Pancreas (tissue), 10 donors: ENCODE results near the gene SYT6. TPM values are rescaled to one million over a fixed set of nuclear protein-coding genes. Genes with fewer than 3 reads are reported as not detected.
A peak's percentile ranks its signal among the peaks of the same experiment; 100 is the strongest.

Source experiments
- ATAC-seq, 4 donors: fragments of 200-7000 bp; cut with Tn5 transposase; one replicate each; pipeline versions ENCODE4 v1.8.0 to v1.9.1; 2020; ENCODE audit warnings: mild to moderate bottlenecking in 4 of 4, moderate library complexity in 4 of 4
- DNase-seq, 6 donors: peaks; one replicate each; pipeline ENCODE4 v3.0.0-alpha.2; 2020
- FAIRE-seq: peaks from 2 replicates; lab custom pipeline; 2012; peaks lifted over from hg19 to GRCh38; lab: Jason Lieb, UNC
- H3K27ac ChIP-seq, 4 donors: fragments of 200-600 bp; sonication (generic); 1 replicate in 3 of 4; 2 replicates in 1 of 4; pipeline versions ENCODE4 v1.5.0 to v1.8.0; 2020
- H3K27me3 ChIP-seq, 4 donors: fragments of 200-600 bp; one replicate each; pipeline ENCODE4 v1.8.0; 2021
- H3K36me3 ChIP-seq, 3 donors: fragments of 200-600 bp; sonication (generic) in 1 of 3; one replicate each; pipeline versions ENCODE4 v1.5.0 to v1.8.0; 2020 to 2021
- H3K4me1 ChIP-seq, 3 donors: fragments of 200-600 bp; one replicate each; pipeline ENCODE4 v1.8.0; 2021
- H3K4me3 ChIP-seq, 4 donors: fragments of 200-600 bp; sonication (generic) in 2 of 4; one replicate each; pipeline versions ENCODE4 v1.5.0 to v1.8.0; 2020 to 2021
- H3K9me3 ChIP-seq, 4 donors: fragments of 200-600 bp; one replicate each; pipeline ENCODE4 v1.8.0; 2021
- WGBS, 2 donors: extraction: QIAGEN DNeasy Blood & Tissue Kit; methylation state at CpG; one replicate each; pipeline ENCODE4 v1.1.7; 2013; 5-methylcytosine and 5-hydroxymethylcytosine counted together
- intact Hi-C, 3 donors: fragments of 100-400 bp; cut with DNase I; formaldehyde crosslinking; loops; one replicate each; pipeline versions ENCODE4 v1.11.1 to v1.14.2; 2022
- polyA plus RNA-seq, 2 donors: library from polyadenylated mRNA; stranded (reverse); fragments of 200-250 nt; gene quantifications; one replicate each; pipeline ENCODE4 v1.2.3, GENCODE V29; 2013
- total RNA-seq, 6 donors: library from RNA; stranded (reverse); fragmentation: NEBNext Ultra II Directional in 4 of 6; extraction: Animal tissue kit (Norgen Biotek cat#: 25700) in 4 of 6; gene quantifications; one replicate each; pipeline versions ENCODE4 v1.2.1 to v1.2.4, GENCODE V29; 2021 to 2023
- TF ChIP-seq, protein P1 (sequence below), 4 donors: fragments of 200-600 bp; sonication (generic) in 3 of 4; IDR thresholded peaks; one replicate each; pipeline versions ENCODE4 v1.5.0 to v1.8.0; 2021; ENCODE audit warnings: antibody characterized with exemption in 4 of 4
- donor health status: healthy with polysubstance abuse.
- donor health status: DM: no; HTN: no; CAD: no; lungs with moderate emphysema.
- donor health status: DM: no; HTN: no; CAD: no.
- donor health status: control.
- donor health status: control.
- donor health status: Bipolar disorder and iron deficiency.
- donor health status: DM: yes; HTN: yes; CAD: no.
- donor health status: DM: no; HTN: no; CAD: no.
- donor health status: DM: no; HTN: no; CAD: no.
- donor health status: DM: yes; HTN: yes; CAD: no.

SYT6 gene
- total and polyA plus RNA-seq, 8 donors = 0.81 to 5.2 (median 2.9) TPM

- FAIRE-seq (no peak), DNase-seq (no peak), ATAC-seq (no peak)
- intact Hi-C loops = no loop called here
- TF ChIP-seq, protein P1, sequence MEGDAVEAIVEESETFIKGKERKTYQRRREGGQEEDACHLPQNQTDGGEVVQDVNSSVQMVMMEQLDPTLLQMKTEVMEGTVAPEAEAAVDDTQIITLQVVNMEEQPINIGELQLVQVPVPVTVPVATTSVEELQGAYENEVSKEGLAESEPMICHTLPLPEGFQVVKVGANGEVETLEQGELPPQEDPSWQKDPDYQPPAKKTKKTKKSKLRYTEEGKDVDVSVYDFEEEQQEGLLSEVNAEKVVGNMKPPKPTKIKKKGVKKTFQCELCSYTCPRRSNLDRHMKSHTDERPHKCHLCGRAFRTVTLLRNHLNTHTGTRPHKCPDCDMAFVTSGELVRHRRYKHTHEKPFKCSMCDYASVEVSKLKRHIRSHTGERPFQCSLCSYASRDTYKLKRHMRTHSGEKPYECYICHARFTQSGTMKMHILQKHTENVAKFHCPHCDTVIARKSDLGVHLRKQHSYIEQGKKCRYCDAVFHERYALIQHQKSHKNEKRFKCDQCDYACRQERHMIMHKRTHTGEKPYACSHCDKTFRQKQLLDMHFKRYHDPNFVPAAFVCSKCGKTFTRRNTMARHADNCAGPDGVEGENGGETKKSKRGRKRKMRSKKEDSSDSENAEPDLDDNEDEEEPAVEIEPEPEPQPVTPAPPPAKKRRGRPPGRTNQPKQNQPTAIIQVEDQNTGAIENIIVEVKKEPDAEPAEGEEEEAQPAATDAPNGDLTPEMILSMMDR (IDR thresholded peaks at IDR 0.05) = no peak
- Histone ChIP-seq H3K27me3 (no peaks in the 10 kb centered on the region), H3K4me1 (no peaks in the 10 kb centered on the region), H3K4me3 (no peak overlapping the region), H3K9me3 (no peaks in the 10 kb centered on the region), H3K27ac (no peak overlapping the region), H3K36me3 (no peaks in the 10 kb centered on the region)
- WGBS, 2 donors = 64 to 72% methylated on average over 15 to 17 of the region's 17 CpGs
Measured at GRCh38 chr1:114118351-114118990, 35.2 kb downstream of the SYT6 start.

DNA sequence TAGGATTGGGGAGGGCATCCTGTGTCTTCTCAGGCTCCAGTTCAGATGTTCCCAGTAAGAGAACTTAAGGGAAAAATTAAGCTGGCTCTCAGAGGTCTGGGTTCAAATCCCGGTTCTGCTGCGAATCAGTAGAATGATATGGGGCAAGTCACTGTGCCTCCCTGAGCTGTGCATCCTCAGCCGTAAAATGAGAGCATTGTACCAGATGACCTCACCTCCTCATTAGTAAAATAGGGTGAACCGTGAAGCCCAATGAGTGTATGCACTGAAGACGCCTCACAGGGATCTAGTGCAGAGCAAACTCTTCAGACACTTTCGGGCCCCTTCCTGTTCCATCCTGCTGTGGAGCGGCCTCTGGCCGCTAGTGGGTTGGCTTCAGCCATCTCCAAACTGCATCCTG lies 36.0 kb downstream of the SYT6 start:
- FAIRE-seq (no peak), DNase-seq (no peak), ATAC-seq (no peak)
- H3K4me1 ChIP-seq = no peaks in the 10 kb centered on the region
- 84 to 87% methylated on average over 8 of the region's 8 CpGs for WGBS, 2 donors
- H3K27ac ChIP-seq = no peak overlapping the region
- TF ChIP-seq, protein P1 (IDR thresholded peaks at IDR 0.05) = no peak
- H3K4me3 ChIP-seq = no peak overlapping the region
- intact Hi-C loops = no loop called here
- H3K9me3 ChIP-seq = no peaks in the 10 kb centered on the region
- H3K27me3 ChIP-seq = no peaks in the 10 kb centered on the region
- no peaks in the 10 kb centered on the region for H3K36me3 ChIP-seq

DNA sequence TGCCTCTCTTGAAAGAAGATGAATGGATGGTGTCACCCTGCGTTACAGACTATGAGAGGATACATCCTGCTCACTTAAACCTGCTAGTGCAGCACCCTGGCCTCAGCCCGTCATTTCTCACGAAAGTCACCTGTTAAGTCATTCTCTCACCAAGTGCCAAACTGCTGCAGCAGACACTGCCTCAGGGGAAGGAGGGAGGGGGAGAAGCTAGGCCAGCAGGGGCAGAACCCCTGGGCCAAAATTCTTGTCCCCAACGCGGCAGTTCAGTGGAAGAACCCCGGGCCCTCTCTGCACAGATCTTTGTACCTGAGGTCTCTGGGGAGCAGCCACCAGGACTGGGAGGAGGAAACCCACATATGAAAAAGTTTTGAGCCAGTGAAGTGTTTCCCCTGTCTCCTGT lies 37.6 kb downstream of the SYT6 start:
- no peak overlapping the region for H3K4me3 ChIP-seq
- WGBS, 2 donors = 62 to 65% methylated on average over 6 of the region's 6 CpGs
- no peaks in the 10 kb centered on the region for H3K36me3 ChIP-seq
- H3K9me3 ChIP-seq = no peaks in the 10 kb centered on the region
- TF ChIP-seq, protein P1 (IDR thresholded peaks at IDR 0.05) = no peak
- no peaks in the 10 kb centered on the region for H3K27me3 ChIP-seq
- intact Hi-C loops = no loop called here
- no peak for ATAC-seq
- no peak overlapping the region for H3K27ac ChIP-seq
- FAIRE-seq = no peak
- no peak for DNase-seq
- no peaks in the 10 kb centered on the region for H3K4me1 ChIP-seq

DNA sequence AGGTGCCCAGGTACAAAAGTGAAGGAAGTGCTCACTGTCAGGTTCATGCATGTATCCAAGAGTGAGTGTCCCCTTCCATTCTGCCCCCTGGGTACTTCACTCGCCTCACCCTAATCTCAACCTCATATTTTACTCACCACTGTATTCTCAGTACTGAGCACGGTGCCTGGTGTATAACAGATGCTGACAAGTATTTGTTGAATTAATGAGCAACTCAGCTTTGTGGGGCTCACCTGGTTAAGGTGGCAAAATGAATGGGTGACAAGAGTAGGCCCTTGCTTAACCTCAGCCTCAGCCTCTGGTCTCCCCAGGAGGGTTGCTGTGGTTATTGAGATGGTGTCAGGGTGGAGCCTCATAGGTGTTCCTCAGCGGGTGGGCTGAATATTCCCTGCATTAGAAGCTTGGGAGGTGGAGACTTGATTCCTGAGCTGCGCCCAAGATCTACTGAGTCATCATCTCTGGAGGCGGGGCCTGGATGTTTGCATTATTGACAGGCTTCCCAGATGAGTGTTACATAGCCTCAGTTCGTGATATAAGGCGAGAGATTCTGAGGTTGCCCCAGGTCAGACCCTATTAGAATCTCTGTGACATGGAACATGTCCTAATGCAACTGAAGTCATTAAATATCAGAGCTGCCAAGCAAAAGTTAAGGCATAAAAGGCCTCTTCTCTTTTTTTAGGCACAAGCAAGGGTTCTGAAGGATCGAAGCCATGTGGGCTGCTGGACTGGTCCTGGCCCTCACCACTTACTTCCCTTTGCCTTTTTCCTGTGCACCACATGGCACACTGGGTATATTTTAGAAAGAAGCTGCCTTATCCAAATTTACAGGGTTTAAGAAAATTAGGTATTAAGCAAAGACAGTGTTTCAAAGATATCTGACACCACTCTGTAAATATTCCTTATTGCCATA lies 39.2 kb downstream of the SYT6 start:
- Histone ChIP-seq H3K27me3 (no peaks in the 10 kb centered on the region), H3K4me1 (no peaks in the 10 kb centered on the region), H3K4me3 (no peak overlapping the region), H3K27ac (no peak overlapping the region), H3K36me3 (no peaks in the 10 kb centered on the region), H3K9me3 (no peaks in the 10 kb centered on the region)
- intact Hi-C loops = no loop called here
- FAIRE-seq = no peak
- WGBS, 2 donors = 81 to 84% methylated on average over 8 of the region's 8 CpGs
- peak in 1 of 4 donors; percentile 67 for ATAC-seq
- no peak for DNase-seq
- TF ChIP-seq, protein P1 (IDR thresholded peaks at IDR 0.05) = no peak
